ENCODE results near the gene TLCD3B.
A peak's percentile ranks its signal among the peaks of the same experiment; 100 is the strongest.
"Not testable (repeated sequence)": the region's sequence is repeated elsewhere in the genome, so short reads cannot be mapped to it uniquely, and the experiment has no call there.

Gene TLCD3B

GRCh38 chr16:30060836-30061554, 29.9 kb upstream of the TLCD3B start:
- DNase-seq = no peak

DNA sequence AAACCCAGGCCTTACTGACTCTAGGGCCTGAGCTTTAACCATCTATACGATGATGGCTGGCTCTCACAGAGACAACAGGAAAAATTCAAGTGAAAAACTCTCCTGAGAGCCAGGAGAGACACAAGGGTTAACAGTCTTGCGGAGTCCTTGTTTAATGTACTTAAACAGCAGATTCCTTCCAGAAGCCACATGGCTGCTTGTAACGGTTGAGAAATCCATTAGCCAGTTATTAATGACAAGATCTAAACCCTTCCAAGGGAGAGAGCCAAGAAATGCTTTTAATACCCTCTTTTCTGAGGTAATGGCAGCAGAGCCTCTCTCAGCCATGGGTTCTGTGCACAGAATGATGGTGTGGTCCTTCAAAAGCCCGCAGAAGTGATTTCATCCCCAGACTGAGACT, 29.3 kb upstream of the TLCD3B start:
- no peak for DNase-seq

- DNase-seq = no peak
Observed at GRCh38 chr16:30054959-30055553, 24.0 kb upstream of the TLCD3B start.

DNA sequence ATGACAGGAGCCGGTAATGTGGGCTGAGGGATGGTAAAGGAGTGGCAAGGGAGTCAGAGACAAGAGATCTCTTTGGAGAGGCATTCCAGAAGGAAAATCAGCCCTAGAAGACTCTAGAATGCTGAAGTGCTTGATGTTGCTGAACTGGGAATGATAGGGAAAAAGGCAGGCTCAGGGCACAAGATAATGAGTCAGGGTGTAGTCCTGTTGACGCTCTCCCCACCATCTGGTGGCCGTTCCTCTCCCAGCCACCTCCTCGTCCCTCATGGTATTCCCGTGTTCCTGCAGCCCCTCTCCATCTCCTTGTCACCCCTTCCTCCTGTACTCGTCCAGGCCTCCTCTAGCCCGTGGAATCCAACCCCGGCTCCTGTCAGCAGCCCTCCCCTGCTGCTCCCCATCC, 23.4 kb upstream of the TLCD3B start:
- DNase-seq = no peak

- no peak for DNase-seq
Observed at GRCh38 chr16:30053376-30054015, 22.4 kb upstream of the TLCD3B start.

DNA sequence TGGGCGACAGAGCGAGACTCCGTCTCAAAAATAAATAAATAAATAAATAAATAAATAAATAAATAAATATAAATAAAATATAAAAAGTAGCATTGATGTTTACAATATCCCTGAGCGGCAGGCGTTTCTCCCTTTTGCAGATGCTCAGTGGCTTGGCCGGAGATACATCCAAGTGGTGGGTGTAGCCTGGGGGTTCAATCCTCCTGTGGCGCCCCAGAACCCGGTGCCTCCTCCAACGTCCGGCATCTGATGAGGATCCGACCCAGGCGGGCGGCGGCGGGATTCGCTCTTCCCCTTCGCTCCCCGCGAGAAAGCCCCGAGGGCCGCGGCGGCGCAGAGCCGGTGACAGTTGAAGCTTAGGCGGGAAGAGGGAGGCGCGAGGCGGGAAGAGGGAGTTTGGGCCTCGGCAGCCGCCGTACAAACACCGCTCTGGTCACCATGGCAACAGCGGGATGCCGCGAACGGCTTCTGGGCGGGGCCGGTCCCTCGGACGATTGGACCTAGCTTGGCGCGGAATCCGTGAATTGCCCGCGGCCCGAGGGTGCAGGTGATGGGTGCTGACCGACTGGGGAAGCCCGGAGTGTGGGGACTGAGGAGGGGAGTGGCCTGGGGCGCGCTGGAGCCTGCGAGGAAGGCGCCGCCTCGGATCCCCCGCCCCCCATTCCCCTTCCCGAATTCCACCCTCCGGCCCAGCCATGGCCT, 21.8 kb upstream of the TLCD3B start:
- DNase-seq = peak; percentile 45 to 89 (median 78)

GRCh38 chr16:30051518-30051917, 20.4 kb upstream of the TLCD3B start:
- DNase-seq = no peak

DNA sequence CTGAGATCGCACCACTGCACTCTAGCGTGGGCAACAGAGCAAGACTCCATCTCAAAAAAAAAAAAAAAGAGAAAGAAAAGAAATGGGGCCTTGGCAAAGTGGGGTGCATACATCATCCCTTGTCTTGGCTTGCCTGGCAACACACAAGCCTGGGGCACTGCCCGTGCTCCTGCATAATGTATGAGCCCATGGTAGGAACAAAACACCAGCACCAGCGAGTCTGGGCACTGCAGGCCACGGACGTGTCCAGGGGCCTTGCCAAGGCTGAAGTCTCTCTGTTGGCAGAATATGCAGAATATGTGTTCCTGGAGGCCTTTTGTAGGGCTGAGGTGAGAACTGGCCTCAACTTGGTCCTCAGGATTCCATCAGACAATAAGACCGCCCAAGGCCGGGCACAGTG, 18.8 kb upstream of the TLCD3B start:
- DNase-seq = peak in 9 of 14 donors; percentile 31 to 79 (median 59)

DNA sequence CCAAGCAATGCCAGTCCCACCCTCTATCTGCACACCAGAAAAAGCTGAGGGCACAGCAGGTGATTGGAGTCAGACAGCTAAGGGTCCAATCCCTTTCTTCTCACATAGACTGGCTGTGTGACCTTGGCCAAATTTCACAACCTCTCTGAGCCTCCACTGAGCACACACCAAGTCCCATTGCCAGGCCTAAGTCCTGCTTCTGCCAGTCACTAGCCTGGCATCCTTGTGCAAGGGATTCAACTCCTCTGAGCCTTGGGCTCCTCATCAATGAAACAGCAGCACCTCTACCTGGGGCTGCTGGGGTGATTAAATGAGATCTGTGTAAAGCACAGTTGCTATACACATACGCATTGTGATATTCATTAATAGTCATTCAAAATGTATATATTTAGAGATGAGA, 15.5 kb upstream of the TLCD3B start:
- DNase-seq = no peak

GRCh38 chr16:30046178-30046577, 15.1 kb upstream of the TLCD3B start:
- no peak for DNase-seq

- DNase-seq = no peak
Observed at GRCh38 chr16:30041841-30042240, 10.8 kb upstream of the TLCD3B start.

GRCh38 chr16:30040690-30041089, 9.6 kb upstream of the TLCD3B start:
- DNase-seq = not testable (repeated sequence)

DNA sequence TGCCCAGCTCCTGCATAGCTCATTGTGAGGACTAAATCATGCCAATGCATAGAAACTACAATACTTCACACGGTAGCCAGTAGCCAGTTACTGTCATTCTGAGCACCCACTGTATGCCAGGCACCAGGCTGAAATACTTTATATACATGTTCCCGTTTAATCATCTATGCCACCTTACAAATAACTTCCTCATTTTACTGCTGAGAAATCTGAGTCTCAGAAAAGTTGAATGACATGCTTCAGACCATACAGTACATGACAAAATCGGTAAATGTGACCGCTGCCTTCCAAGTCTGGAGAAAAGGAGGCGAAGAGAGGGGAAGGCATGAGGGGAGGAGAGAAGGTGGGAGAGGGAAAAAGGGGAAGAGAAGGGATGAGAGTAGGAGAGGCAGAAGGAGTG, 9.2 kb upstream of the TLCD3B start:
- no peak for DNase-seq

- no peak for DNase-seq
Observed at GRCh38 chr16:30033270-30033669, 2.2 kb upstream of the TLCD3B start.

GRCh38 chr16:30032083-30032819, 1.2 kb upstream of the TLCD3B start:
- DNase-seq = peak in 8 of 14 donors; percentile 10 to 59 (median 22)

- DNase-seq = peak in 1 of 14 donors; percentile 39
Observed at GRCh38 chr16:30031477-30031918, 427 bp upstream of the TLCD3B start.

- DNase-seq = peak in 1 of 14 donors; percentile 44
Observed at GRCh38 chr16:30030011-30030685, 923 bp downstream of the TLCD3B start.

DNA sequence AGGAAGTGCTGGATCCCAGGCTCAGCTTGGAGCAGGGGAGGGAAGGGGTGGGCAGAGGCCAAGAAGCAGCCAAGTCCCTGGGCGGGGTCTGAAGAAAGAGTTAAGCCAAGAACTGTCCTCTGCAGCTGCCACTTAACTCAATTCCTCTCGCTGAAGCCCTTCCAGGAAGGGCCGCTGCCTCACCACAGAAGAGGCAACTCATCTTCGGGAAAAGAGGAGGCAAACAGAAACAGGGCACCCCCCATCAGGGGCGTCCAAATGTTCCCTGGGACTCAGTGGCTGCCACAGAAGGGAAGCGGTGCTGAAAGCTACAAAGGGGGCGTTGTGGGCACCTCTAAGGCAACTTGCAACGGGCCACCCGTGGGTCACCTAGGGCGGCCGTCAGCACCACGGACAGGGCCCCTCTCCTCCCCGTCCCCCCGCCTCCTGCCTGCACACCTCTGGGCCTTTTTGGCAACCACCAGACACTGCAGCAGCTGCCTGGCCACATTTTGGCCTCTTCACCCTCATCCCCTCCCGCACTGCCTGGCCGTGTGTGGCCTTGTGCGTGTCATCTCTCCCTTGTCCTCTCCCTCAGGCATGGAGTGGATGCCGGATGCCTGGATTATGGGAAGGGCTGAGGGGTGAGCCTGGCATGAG, 2.5 kb downstream of the TLCD3B start:
- DNase-seq = peak in 1 of 14 donors; percentile 73

DNA sequence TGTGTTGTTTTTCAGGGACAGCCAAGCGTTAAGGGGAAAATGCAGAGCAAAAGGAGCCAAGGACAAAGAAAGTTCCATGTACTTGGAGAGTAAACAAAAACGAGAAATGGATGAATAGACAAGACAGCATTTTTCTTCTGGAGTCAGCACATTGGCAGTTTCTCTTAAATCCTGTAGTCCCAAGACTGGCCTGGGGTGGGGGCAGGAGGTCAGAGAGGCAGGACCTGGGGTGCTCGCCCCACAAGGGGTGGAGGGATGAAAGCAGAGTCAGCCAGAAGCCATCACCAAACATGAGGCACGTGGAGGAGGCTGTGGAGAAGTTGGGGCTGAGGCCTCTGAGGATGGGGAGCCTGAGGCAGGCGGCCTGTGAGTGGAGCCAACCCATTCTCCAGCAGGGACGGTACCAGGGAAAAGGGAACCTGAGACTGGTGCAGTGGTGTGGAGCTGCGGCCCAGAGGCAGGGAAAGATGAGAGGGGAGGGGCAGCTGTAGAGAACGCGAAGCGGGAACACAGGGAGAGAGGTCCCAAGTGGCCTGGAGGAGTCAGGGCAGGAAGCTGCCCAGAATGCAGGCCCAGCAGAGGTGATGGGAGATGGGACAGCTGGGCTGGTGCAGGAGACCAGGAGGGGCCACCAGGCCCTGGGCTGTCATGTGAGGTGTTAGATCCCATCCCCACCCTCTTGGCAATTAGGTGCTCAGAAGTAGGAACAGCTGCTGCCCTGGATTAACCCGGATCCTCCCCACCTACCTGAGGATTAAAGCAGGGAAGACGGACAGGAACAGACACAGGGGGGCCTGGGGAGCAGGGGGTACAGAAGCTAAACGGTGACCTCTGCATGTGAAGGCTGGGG, 3.3 kb downstream of the TLCD3B start:
- no peak for DNase-seq

- DNase-seq = no peak
Observed at GRCh38 chr16:30026449-30026848, 4.6 kb downstream of the TLCD3B start.
